ENCODE data around the gene IL4I1. TPM values are rescaled to one million over a fixed set of nuclear protein-coding genes. Genes with fewer than 3 reads are reported as not detected.

The IL4I1 gene
- total and polyA plus RNA-seq, 2 of the 8 experiments (the other 6 are each of a cell fraction or from before 2014, with no cell fraction given): 0.41 to 0.76 TPM

- TF ChIP-seq USF2 (IDR thresholded peaks at IDR 0.05; ENCODE audit: low read length) (no peak), BRCA1 (IDR thresholded peaks at IDR 0.05; ENCODE audit: low read depth, low read length) (no peak), BACH1 (IDR thresholded peaks at IDR 0.05; ENCODE audit: low read length) (no peak), GABPA (IDR thresholded peaks at IDR 0.05; ENCODE audit: borderline replicate concordance, insufficient read depth, low read length) (no peak), POU5F1 (IDR thresholded peaks at IDR 0.05; ENCODE audit: low read depth, low read length) (no peak)
- TF ChIP-seq, protein P1, sequence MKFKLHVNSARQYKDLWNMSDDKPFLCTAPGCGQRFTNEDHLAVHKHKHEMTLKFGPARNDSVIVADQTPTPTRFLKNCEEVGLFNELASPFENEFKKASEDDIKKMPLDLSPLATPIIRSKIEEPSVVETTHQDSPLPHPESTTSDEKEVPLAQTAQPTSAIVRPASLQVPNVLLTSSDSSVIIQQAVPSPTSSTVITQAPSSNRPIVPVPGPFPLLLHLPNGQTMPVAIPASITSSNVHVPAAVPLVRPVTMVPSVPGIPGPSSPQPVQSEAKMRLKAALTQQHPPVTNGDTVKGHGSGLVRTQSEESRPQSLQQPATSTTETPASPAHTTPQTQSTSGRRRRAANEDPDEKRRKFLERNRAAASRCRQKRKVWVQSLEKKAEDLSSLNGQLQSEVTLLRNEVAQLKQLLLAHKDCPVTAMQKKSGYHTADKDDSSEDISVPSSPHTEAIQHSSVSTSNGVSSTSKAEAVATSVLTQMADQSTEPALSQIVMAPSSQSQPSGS (IDR thresholded peaks at IDR 0.05; ENCODE audit: low read length): no peak
These were observed 16.4 kb downstream of the IL4I1 start (continued) for GRCh38 chr19:49880162-49880869.

Measured in H1 (cell line).